GM23248 (cell line): Measurements from ENCODE around the gene ADAD2.

Experiments used
- EZH2 ChIP-seq: fragments of 200-600 bp; sonication (generic); IDR thresholded peaks from 2 replicates; pipeline ENCODE4 v1.6.1; 2018; ENCODE audit warnings: antibody characterized with exemption, mild to moderate bottlenecking; ENCODE audit not compliant: insufficient read depth, poor library complexity, severe bottlenecking
- EZH2phosphoT487 ChIP-seq: fragments of 200-600 bp; sonication (generic); IDR thresholded peaks from 2 replicates; pipeline ENCODE4 v1.6.1; 2018; ENCODE audit warnings: antibody characterized with exemption, moderate library complexity, mild to moderate bottlenecking, low read depth; ENCODE audit not compliant: insufficient read depth

GRCh38 chr16:84182680-84183571 lies 8.0 kb upstream of the ADAD2 start:
- TF ChIP-seq EZH2, result no peak
- no peak for TF ChIP-seq EZH2phosphoT487
